Colonic mucosa (tissue), 4 donors: ENCODE data around the gene KCTD3. TPM values are rescaled to one million over a fixed set of nuclear protein-coding genes. Genes with fewer than 3 reads are reported as not detected.

Source experiments
- DNase-seq: peaks from one replicate; pipeline ENCODE4 v3.0.0-alpha.2; 2020
- H3K27ac ChIP-seq: fragments of 200-600 bp; one replicate; pipeline ENCODE4 v1.8.0; 2021
- H3K27me3 ChIP-seq: fragments of 200-600 bp; one replicate; pipeline ENCODE4 v1.8.0; 2021
- H3K36me3 ChIP-seq: fragments of 200-600 bp; one replicate; pipeline ENCODE4 v1.8.0; 2021
- H3K4me1 ChIP-seq: fragments of 200-600 bp; one replicate; pipeline ENCODE4 v1.8.0; 2021; ENCODE audit warnings: mild to moderate bottlenecking
- H3K4me3 ChIP-seq: fragments of 200-600 bp; one replicate; pipeline ENCODE4 v1.8.0; 2021
- H3K9ac ChIP-seq, 2 donors: one replicate each; pipeline ENCODE4 v1.7.0; 2013; ENCODE audit warnings: control low read depth in 2 of 2, low read depth in 2 of 2, low read length in 2 of 2
- H3K9me3 ChIP-seq: fragments of 200-600 bp; one replicate; pipeline ENCODE4 v1.8.0; 2021
- CTCF ChIP-seq: fragments of 200-600 bp; IDR thresholded peaks from one replicate; pipeline ENCODE4 v1.8.0; 2022; ENCODE audit warnings: antibody characterized with exemption, mild to moderate bottlenecking
- intact Hi-C: fragments of 100-400 bp; cut with DNase I; formaldehyde crosslinking; loops from one replicate; pipeline ENCODE4 v1.14.1; 2022
- total RNA-seq, 2 donors: library from RNA; stranded (reverse); fragmentation: NEBNext Ultra II Directional in 1 of 2; extraction: Animal tissue kit (Norgen Biotek cat#: 25700) in 1 of 2; gene quantifications; one replicate each; pipeline ENCODE4 v1.2.1, GENCODE V29; 2021
- donor health status: healthy.
- donor health status: DM: no; HTN: no; CAD: no.
- donor health status: DM: no; HTN: no; CAD: no.

The KCTD3 gene
- total RNA-seq, 2 donors from 2014 or later: 33.6 to 50.9 TPM

- no peak for DNase-seq
- Histone ChIP-seq H3K9ac (no peak overlapping the region), H3K4me3 (no peak overlapping the region), H3K4me1 (no peaks in the 10 kb centered on the region), H3K36me3 (no peaks in the 10 kb centered on the region), H3K9me3 (no peaks in the 10 kb centered on the region), H3K27me3 (no peaks in the 10 kb centered on the region), H3K27ac (no peak overlapping the region)
- intact Hi-C loops: no loop called here
- no peak for TF ChIP-seq CTCF
These were observed 102.8 kb downstream of the KCTD3 start for GRCh38 chr1:215669806-215670491.
